Measurements from ENCODE around the gene IL7R.
"Not testable (repeated sequence)": the region's sequence is repeated elsewhere in the genome, so short reads cannot be mapped to it uniquely, and the experiment has no call there.

The IL7R gene

GRCh38 chr5:35838370-35839042, 18.2 kb upstream of the IL7R start:
- H3K27ac ChIP-seq, result no peak overlapping the region
- TF ChIP-seq CTCF (IDR thresholded peaks at IDR 0.05), result no peak
- TF ChIP-seq ZFX (IDR thresholded peaks at IDR 0.05; ENCODE audit: borderline replicate concordance), result no peak

- H3K27ac ChIP-seq, result no peak overlapping the region
- no peak for TF ChIP-seq ZFX (IDR thresholded peaks at IDR 0.05; ENCODE audit: borderline replicate concordance)
- no peak for TF ChIP-seq CTCF (IDR thresholded peaks at IDR 0.05)
These were observed 13.8 kb upstream of the IL7R start for GRCh38 chr5:35842856-35843255.

- H3K27ac ChIP-seq, result not testable (repeated sequence)
These were observed 11.2 kb upstream of the IL7R start for GRCh38 chr5:35845508-35845907.

GRCh38 chr5:35847491-35847890, 9.2 kb upstream of the IL7R start:
- H3K27ac ChIP-seq, result no peak overlapping the region
- no peak for TF ChIP-seq ZFX (IDR thresholded peaks at IDR 0.05; ENCODE audit: borderline replicate concordance)
- TF ChIP-seq CTCF (IDR thresholded peaks at IDR 0.05), result no peak

- TF ChIP-seq ZFX (IDR thresholded peaks at IDR 0.05; ENCODE audit: borderline replicate concordance) (no peak), CTCF (IDR thresholded peaks at IDR 0.05) (no peak)
These were observed 8.7 kb upstream of the IL7R start for GRCh38 chr5:35847961-35848360.

GRCh38 chr5:35849860-35850259, 6.8 kb upstream of the IL7R start:
- H3K27ac ChIP-seq, result no peak overlapping the region
- TF ChIP-seq ZFX (IDR thresholded peaks at IDR 0.05; ENCODE audit: borderline replicate concordance), result no peak
- no peak for TF ChIP-seq CTCF (IDR thresholded peaks at IDR 0.05)

More at GRCh38 chr5:35847961-35848360, 8.7 kb upstream of the IL7R start:
- H3K27ac ChIP-seq, result no peak overlapping the region

GRCh38 chr5:35850967-35851680, 5.6 kb upstream of the IL7R start:
- TF ChIP-seq ZFX (IDR thresholded peaks at IDR 0.05; ENCODE audit: borderline replicate concordance), result no peak
- TF ChIP-seq CTCF (IDR thresholded peaks at IDR 0.05), result no peak
- H3K27ac ChIP-seq, result no peak overlapping the region

All from 22Rv1 (cell line).